ENCODE measurements around the gene SERPINA4.

DNA sequence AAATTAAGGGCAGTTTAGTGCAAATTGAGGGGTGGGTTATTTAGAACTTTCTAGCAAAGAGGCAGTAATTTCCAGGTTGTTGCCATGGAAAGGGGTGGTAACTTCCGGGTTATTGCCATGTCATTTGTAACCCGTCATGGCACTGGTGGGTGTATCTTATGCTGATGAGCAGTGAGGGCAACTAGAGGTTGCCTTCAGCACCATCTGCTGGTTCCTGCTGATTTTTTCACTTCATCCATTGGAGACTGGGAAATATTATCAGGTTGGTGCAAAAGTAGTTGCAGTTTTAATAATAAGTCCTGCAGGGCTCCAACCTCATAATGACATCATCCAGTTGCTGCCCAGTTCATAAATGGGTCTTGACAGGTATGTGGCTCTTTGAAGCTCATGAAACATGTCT, 24.4 kb upstream of the SERPINA4 start:
- TF ChIP-seq, protein P1, sequence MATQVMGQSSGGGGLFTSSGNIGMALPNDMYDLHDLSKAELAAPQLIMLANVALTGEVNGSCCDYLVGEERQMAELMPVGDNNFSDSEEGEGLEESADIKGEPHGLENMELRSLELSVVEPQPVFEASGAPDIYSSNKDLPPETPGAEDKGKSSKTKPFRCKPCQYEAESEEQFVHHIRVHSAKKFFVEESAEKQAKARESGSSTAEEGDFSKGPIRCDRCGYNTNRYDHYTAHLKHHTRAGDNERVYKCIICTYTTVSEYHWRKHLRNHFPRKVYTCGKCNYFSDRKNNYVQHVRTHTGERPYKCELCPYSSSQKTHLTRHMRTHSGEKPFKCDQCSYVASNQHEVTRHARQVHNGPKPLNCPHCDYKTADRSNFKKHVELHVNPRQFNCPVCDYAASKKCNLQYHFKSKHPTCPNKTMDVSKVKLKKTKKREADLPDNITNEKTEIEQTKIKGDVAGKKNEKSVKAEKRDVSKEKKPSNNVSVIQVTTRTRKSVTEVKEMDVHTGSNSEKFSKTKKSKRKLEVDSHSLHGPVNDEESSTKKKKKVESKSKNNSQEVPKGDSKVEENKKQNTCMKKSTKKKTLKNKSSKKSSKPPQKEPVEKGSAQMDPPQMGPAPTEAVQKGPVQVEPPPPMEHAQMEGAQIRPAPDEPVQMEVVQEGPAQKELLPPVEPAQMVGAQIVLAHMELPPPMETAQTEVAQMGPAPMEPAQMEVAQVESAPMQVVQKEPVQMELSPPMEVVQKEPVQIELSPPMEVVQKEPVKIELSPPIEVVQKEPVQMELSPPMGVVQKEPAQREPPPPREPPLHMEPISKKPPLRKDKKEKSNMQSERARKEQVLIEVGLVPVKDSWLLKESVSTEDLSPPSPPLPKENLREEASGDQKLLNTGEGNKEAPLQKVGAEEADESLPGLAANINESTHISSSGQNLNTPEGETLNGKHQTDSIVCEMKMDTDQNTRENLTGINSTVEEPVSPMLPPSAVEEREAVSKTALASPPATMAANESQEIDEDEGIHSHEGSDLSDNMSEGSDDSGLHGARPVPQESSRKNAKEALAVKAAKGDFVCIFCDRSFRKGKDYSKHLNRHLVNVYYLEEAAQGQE (IDR thresholded peaks at IDR 0.05; ENCODE audit: low read depth) = no peak
- TF ChIP-seq, protein P2, sequence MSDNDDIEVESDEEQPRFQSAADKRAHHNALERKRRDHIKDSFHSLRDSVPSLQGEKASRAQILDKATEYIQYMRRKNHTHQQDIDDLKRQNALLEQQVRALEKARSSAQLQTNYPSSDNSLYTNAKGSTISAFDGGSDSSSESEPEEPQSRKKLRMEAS (IDR thresholded peaks at IDR 0.05) = no peak
- TF ChIP-seq EP300 (IDR thresholded peaks at IDR 0.05; ENCODE audit: borderline replicate concordance) = no peak
- TF ChIP-seq NFIC (IDR thresholded peaks at IDR 0.05) = no peak
- no peak for TF ChIP-seq CEBPB (IDR thresholded peaks at IDR 0.05)
- TF ChIP-seq, protein P3, sequence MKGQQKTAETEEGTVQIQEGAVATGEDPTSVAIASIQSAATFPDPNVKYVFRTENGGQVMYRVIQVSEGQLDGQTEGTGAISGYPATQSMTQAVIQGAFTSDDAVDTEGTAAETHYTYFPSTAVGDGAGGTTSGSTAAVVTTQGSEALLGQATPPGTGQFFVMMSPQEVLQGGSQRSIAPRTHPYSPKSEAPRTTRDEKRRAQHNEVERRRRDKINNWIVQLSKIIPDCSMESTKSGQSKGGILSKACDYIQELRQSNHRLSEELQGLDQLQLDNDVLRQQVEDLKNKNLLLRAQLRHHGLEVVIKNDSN (IDR thresholded peaks at IDR 0.05) = no peak
- no peak for TF ChIP-seq FOXM1 (IDR thresholded peaks at IDR 0.05; ENCODE audit: borderline replicate concordance, low read depth)
